HG02970 (cell line): ENCODE results near the gene DMAC2L.

Experiments
- ATAC-seq: cut with Tn5 transposase; IDR thresholded peaks from one replicate; pipeline ENCODE4 v1.9.1; 2021; ENCODE audit warnings: mild to moderate bottlenecking, moderate library complexity, moderate number of reproducible peaks; ENCODE audit not compliant: unreplicated experiment, low FRiP score

The DMAC2L gene

DNA sequence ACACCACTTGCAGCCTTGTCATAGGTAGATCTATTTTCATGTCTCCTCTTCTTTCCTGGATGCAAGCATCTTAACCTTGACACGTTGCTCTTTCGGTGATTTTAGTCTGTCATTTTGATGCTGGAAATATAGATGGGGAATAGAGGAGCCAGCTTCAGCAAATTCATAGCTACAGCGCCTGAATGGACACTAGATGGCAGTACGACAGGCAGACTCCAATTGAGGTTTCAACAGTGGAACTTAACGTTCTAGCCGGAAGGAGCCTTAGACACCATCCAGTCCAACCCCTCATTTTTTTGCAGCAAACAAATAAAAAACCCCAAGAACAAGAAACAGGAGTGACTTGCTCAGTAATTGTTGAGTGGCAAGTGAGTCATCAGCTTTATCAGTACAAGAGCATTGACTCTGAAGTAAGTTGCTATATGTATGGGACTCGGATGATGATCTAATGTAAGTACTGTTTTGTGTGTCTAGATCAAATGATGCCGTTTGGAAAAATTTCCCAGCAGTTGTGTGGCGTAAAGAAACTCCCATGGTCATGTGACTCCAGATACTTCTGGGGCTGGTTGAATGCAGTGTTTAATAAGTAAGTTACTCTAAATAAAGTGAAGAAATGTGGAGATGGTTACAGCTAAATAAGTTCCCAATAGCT is 9.0 kb downstream of the DMAC2L start:
- ATAC-seq, result peak; percentile 88

- ATAC-seq, result no peak
These were observed 19.5 kb downstream of the DMAC2L start for GRCh38 chr14:50331596-50331995.

- ATAC-seq, result no peak
These were observed 20.9 kb downstream of the DMAC2L start for GRCh38 chr14:50333014-50333509.

GRCh38 chr14:50334211-50334610 is 22.1 kb downstream of the DMAC2L start:
- ATAC-seq, result no peak

DNA sequence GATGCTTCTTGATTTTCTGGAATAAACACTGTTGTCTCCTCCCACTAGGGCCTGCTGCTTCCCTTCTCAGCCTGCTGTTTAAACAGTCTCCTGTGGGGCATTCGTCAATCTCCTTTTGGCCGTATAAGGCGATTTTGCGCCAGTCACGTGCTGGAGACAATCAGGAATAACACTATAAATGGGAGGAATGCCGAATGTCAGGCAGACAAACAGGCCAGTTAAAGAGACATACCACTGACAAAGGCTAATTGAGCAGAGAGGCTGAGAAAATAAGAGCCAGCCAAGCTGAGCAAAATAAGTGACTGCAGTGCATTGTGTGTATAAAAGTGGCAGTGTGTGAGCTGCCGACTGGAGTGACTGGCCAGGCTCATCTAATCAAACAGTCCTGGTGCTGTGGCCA is 23.3 kb downstream of the DMAC2L start:
- ATAC-seq, result no peak

DNA sequence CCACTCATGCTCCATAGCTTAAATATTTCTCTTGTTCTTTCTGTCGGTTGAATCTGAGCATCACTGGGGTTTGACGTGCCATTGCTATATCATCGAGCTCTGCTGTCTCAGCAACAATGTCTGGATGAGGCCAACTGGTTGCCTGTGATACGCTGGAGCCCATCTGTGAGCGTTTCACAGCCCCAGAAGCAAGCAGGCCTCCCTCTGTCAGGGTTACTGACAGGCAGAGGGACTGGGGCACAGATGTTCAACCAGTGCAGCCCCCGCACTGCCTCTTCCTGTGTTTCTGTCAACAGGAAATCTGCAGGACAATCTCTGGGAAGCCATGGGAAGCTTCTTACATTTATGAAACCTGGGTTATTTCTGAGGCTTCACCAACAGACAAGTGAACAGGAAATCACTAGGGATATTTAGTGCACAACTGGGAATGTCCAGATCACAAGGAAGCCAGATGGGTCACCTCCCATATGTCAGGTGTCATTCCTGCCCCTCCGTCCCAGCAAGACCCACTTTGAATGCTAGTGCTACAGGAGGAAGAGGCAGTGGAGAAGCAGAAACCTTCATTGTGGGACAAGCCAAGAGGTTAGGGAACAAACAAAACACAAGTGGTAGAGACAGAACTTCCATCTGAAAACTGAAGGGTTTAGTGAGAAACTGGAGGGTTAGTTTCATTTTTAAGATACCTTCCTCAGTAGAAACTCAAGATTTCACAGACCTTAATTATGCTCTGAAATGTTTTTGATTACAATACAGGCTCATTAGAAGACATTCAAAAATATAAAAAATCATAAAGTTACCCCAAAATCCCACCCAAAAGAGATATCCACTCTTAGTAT is 24.1 kb downstream of the DMAC2L start:
- ATAC-seq, result no peak

GRCh38 chr14:50338587-50338986 is 26.5 kb downstream of the DMAC2L start:
- no peak for ATAC-seq

DNA sequence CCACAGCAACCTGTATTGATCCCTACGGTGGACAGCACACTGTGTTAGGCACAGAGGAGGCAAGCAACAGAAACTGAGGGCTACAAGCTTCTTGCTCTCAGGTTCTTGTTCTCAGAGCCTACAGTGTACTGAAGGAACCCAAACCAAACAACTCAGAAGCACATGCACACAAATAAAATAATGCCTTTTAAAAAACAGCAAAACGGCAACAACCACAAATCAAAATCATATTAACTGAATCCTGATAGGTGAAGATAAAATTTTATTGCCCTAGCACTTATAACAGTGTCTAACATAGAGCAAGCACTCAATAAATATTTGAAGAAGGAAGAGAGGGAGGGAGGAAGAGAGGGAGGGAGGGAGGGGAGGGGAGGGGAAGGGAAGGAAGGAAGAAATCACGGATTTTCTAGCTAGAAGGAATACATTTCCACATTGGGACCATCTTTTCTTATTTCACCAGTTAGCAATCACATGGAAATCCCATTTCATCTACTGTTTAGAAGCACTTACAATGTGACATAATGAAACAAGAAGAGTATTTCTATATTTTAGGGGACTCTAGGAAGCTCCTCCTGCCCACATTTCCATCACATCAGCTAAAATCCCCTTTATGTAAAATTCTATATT is 27.2 kb downstream of the DMAC2L start:
- no peak for ATAC-seq

DNA sequence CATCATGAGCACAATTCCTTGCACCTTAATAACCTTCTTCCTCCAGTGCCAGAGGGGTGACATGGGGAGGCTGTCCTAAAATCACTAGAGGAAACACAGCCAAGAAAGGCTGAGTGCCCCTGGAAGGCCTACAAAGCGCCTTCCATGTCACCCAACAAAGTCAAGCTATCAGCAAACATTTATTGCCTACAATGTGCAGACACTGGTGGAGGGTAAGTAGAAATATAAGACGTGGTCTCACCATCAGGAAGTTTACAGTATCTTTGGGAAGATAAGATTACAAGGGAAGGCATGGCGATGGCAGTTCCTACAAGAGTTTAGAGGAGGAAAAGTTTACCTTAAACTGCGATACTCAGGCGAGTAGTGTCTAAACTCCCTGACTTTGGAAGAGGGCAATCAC is 27.9 kb downstream of the DMAC2L start:
- no peak for ATAC-seq

DNA sequence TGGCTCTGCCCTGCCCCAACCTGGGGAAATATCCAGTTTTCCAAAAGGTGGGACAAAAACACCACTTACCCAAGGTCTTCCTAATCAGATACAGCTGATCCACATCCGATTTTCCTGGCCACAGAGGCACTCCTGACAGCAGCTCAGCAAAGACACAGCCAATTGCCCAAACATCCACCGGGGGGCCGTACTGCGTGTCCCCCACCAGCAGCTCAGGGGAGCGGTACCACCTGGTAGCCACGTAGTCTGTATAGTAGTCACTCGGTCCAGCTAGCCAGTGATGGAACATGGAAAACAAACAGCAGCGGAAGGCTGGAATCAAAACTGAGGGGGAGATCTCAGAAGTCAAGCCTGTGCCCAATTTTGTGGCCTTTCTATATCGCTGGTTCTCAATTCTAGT is 28.8 kb downstream of the DMAC2L start:
- ATAC-seq, result no peak

GRCh38 chr14:50342221-50343078 is 30.3 kb downstream of the DMAC2L start:
- no peak for ATAC-seq

DNA sequence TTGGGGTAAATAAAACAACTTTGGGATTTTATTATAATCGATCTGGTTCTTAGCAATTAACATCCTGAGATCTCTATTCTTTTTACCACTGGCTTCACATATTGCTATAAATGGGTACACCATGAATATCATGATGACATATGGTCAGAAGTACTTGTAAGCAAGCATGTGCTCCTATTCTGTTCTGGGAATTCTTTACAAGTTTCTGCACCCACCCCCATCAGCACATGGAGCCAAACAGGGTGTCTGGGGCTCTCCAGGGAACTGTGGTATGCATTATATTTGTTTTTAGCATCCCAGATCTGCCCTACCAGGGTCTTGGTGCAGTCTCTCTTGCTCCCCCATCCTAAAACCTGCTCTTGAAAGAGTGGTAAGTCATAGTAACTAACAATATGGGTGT is 31.3 kb downstream of the DMAC2L start:
- no peak for ATAC-seq

DNA sequence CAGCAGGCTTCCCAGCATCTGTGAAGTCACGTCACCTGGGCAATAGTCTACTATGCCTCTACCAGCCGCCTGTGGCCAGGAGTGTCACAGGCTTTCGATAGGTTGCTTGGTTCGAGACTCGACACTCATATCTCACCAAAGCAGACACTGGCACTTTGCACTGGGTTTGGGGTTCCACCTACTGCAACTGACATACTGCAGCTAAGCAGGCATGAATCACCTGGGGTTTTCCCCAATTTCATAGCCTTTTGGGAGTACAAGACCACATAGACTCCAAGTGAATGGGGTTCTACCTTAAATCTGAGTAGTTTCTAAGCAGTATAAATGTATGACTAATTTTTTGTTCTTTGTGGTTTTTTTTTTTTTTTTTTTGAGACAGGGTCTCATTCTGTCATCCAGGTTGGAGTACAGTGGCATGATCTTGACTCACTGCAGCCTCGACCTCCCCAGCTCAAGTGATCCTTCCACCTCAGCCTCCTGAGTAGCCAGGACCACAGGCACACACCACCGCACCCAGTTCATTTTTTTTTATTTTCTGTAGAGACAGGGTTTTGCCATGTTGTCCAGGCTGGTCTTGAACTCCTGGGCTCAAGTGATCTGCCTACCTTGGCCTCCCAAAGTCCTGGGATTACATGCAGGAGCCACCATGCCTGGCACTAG is 32.1 kb downstream of the DMAC2L start:
- ATAC-seq, result peak; percentile 71

GRCh38 chr14:50344876-50345563 is 32.9 kb downstream of the DMAC2L start:
- no peak for ATAC-seq

DNA sequence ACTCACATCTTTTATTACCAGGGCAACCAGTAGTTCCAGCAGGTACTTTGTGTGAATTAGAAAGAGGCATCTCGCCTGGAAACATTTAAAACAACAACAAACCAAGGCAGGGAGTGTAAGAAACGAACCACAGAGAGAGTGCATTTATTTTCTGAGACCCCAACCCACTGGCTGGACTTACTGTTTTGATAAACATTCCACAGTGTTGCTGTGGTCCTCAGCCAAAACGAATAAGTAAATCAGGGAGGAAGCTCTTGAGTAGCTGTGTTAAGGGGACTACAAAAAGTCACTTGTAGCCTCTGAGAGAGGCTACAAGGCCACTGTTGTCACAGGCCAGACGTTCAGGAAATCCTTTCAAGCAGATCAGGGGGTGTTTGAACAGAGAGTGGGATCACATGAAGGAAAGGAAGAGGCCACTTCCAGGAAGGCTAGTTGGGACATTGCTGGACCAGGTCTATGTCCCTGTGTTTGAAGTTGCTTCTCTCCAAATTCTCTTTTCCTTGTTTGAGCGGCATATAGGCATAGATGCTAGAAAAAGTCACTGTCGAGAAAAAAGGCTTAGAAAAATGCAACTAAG is 33.8 kb downstream of the DMAC2L start:
- no peak for ATAC-seq

DNA sequence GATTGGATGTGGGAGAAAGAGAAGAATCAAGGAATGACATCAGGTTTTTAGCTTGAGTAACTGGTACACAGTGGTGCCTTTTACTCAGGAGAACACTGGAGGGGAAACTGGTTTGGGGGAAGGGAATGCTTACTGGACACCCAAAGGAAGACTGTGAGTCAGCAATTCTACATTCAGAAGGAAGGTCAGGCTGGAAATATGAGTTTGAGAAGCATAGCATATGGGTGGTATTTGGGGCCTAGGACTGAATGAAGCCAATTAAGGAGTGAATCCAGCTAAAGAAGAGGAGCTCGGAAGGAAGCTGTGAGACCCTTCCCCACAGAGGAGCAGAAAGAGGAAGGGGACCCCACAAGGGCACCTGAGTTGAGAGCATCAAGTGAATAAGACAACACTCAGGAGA is 35.4 kb downstream of the DMAC2L start:
- ATAC-seq, result no peak

GRCh38 chr14:50348933-50349332 is 36.8 kb downstream of the DMAC2L start:
- no peak for ATAC-seq

DNA sequence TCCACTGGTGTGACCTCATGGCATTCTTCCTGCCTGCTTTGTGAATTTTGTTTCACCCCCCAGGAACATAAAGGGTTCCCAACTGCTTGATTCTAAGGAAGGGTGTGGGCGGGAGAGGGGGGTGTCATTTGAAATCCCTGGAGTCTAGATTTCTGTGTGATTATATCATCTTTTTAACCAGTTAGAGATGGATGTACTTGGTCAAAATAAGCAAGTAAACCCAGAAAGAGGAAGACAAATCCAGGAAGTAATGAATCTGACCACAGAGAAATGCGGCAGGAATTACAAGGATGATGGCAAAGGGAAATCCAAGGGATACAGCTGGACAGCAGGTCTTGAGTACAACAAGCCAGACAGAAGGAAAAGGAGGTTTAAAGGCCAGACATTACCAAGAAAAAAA is 38.9 kb downstream of the DMAC2L start:
- ATAC-seq, result no peak

DNA sequence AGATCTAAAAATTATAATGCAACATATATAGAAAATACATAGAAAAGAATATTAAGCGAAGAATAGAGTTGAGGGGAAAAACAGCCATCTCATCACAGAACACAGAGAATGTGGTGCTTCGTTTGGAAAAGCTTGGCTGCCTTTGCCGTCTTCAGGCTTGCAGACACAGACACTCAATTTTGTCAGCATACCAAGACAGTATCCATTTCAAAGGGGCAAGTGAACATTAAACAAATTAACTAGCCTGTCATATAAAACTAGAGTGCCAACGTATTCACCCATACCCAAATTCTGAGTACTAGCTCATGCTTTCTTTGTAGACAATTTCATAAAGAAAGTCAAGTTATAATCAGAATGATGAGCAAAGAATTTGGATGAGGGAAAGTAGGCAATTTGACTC is 40.5 kb downstream of the DMAC2L start:
- ATAC-seq, result no peak
